Activated T-cell treated with anti-CD3 and anti-CD28 coated beads, Interleukin-2, amount 50 U/mL, for 48 hours (primary cell): ENCODE measurements around the gene CEP112.
"Not testable (repeated sequence)": the region's sequence is repeated elsewhere in the genome, so short reads cannot be mapped to it uniquely, and the experiment has no call there.

Experiments used
- DNase-seq, 2 experiments: peaks; one replicate each; pipeline ENCODE4 v3.0.0-alpha.2; 2020

The CEP112 gene

GRCh38 chr17:65712383-65713267 lies 479.3 kb downstream of the CEP112 start:
- DNase-seq, result no peak

GRCh38 chr17:65711671-65712276 lies 480.2 kb downstream of the CEP112 start:
- no peak for DNase-seq

GRCh38 chr17:65707780-65708179 lies 484.2 kb downstream of the CEP112 start:
- DNase-seq, result no peak

GRCh38 chr17:65704731-65705130 lies 487.2 kb downstream of the CEP112 start:
- DNase-seq, result no peak

- no peak for DNase-seq
These were observed 488.0 kb downstream of the CEP112 start for GRCh38 chr17:65703891-65704290.

GRCh38 chr17:65699459-65699858 lies 492.5 kb downstream of the CEP112 start:
- DNase-seq, result no peak

- DNase-seq, result no peak
These were observed 493.4 kb downstream of the CEP112 start for GRCh38 chr17:65698381-65699061.

- DNase-seq, result no peak
These were observed 494.3 kb downstream of the CEP112 start for GRCh38 chr17:65697661-65698060.

- no peak for DNase-seq
These were observed 495.1 kb downstream of the CEP112 start for GRCh38 chr17:65696739-65697394.

- DNase-seq, result no peak
These were observed 497.3 kb downstream of the CEP112 start for GRCh38 chr17:65694601-65695000.

- DNase-seq, result no peak
These were observed 501.2 kb downstream of the CEP112 start for GRCh38 chr17:65690626-65691310.

GRCh38 chr17:65688307-65688706 lies 503.6 kb downstream of the CEP112 start:
- no peak for DNase-seq

- no peak for DNase-seq
These were observed 506.8 kb downstream of the CEP112 start for GRCh38 chr17:65685110-65685509.

- DNase-seq, result no peak
These were observed 507.3 kb downstream of the CEP112 start for GRCh38 chr17:65684631-65685030.

- DNase-seq, result no peak
These were observed 508.5 kb downstream of the CEP112 start for GRCh38 chr17:65683428-65683827.

- not testable (repeated sequence) for DNase-seq
These were observed 510.2 kb downstream of the CEP112 start for GRCh38 chr17:65681763-65682162.

- DNase-seq, result no peak
These were observed 512.6 kb downstream of the CEP112 start for GRCh38 chr17:65679165-65679845.

- DNase-seq, result no peak
These were observed 513.4 kb downstream of the CEP112 start for GRCh38 chr17:65678546-65678945.

GRCh38 chr17:65677932-65678331 lies 514.0 kb downstream of the CEP112 start:
- DNase-seq, result no peak

- no peak for DNase-seq
These were observed 517.5 kb downstream of the CEP112 start for GRCh38 chr17:65674246-65675045.
